ENCODE data around the gene CACNG7.

The CACNG7 gene

GRCh38 chr19:53879140-53880081, 29.7 kb upstream of the CACNG7 start:
- DNase-seq (ENCODE audit: low read depth), result peak; percentile 56

GRCh38 chr19:53880711-53881481, 28.2 kb upstream of the CACNG7 start:
- DNase-seq (ENCODE audit: low read depth), result no peak

DNA sequence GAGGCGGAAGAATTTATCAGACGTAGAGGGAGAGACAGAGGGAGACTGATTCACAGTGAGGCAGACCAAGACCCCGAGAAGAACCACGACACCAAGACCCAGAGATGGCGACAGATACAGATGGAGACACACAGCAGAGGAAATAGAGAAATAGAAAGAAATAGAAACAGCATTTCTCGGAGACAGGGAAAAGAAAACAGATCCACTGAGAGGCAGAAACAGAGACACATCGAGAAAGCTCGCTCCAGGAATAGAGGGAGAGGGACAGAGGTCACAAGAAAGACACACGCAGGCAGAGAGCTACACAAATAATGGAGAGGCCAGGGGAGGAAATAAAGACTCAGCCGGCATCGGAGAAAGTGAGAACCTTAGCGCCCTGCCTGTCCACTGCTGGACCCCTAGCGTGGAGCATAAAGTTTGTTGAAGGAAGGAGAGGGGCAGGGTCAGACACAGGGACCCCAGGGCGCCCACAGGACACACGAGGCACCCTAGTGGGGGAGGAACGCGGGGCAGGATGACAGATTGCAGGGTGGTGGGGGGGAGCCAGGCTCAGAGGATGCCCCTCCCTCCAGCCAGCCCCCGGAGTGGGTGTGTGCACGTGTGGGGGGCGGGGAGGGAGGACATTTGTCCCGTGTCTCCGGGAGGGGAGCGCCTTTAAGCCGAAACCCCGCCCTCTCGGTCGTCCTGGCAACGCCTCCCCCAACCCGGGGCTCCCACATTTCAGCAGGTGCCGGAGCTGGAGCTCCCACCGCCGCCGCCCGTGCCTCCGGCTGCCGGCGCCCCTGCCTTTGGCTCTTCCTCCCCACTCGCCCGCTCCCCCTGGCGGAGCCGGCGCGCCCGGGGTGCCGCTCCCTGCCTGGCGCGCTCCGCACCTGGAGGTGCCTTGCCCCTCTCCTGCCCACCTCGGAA, 27.3 kb upstream of the CACNG7 start, which contains the start of gene PRKCG:
Gene PRKCG, plus strand, starts transcription at position 716 of the 909 bp plus-strand sequence. CDS start 298 bp downstream, outside the sequence.
- peak; percentile 37 for DNase-seq (ENCODE audit: low read depth)

DNA sequence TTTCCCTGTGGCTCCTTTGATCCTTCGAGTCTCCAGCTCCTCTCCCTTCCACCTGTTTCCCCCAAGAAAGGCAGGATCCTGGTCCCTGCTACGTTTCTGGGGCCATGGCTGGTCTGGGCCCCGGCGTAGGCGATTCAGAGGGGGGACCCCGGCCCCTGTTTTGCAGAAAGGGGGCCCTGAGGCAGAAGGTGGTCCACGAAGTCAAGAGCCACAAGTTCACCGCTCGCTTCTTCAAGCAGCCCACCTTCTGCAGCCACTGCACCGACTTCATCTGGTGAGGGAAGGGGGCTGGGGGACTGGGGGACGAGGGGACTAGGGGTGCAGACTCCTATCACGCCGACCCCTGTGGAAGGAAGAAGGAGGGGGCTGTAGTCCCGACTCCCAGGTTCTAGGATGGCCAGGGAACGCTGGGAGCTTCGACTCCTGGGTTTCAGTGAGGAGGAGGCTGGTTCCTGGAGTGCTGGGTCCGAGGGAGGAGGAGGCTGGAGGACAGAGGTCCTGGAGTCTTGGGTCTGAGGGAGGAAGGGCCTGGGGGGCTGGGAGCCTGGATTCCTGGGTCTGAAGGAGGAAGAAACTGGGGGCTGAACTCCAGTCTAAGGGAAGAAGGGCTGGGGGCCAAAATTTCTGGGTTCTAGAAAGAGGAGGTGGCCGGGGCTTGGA, 26.6 kb upstream of the CACNG7 start:
- no peak for DNase-seq (ENCODE audit: low read depth)

DNA sequence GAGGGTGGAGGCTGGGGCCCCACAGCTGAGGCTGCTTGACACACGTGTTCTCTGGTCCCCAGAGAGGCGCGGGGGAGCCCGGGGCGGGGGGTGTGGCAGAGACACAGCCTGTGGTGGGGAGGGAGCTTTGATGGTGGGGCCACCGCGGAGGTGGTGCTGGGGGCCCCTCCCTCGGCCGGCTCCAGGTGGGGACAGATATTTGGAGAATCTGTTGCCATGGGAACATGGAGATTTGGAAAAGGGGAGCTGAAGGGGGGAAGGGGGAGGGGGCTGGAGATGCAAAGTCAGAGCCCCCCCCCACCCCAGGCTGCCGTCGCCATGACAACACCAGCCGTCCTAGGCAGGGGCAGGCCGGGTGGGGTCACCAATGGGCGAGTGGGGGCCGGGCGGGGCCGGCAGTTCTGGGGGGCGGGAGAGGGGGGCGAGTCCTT, 25.8 kb upstream of the CACNG7 start:
- DNase-seq (ENCODE audit: low read depth), result no peak

GRCh38 chr19:53883741-53884140, 25.3 kb upstream of the CACNG7 start:
- DNase-seq (ENCODE audit: low read depth), result no peak

DNA sequence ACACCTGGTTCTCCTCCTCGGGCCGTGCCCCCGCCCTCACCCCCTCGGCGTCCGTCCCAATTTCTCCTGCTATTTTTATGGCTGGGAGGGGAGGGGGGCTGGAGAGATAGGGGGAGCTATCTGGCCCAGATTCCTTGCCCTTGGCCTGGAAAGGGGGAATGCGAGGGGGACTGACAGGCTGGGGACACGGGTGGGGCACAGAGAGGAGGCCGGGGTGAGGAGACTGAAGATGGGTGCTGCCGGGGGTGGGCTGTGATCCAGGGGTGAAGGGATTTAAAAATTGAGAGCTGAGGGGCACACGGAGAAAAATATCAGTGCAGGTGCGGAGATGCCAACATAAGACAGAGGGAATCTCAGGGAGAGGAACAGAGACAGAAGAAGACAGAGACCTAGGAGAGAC, 24.8 kb upstream of the CACNG7 start:
- DNase-seq (ENCODE audit: low read depth), result no peak

DNA sequence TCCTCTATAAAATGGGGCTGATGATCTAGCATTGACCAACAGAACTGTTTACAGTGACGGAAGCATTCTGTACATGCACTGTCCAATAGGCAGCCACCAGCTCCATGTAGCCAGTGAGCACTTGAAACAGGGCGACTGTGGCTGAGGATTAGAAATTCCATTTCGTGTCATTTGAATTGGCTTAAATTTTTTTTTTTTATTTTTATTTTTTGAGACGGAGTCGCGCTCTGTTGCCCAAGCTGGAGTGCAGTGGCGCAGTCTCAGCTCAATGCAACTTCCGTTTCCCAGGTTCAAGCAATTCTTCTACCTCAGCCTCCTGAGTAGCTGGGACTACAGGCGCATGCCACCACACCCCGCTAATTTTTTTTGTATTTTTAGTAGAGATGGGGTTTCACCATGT, 24.0 kb upstream of the CACNG7 start:
- no peak for DNase-seq (ENCODE audit: low read depth)

GRCh38 chr19:53892301-53892980, 16.6 kb upstream of the CACNG7 start:
- DNase-seq (ENCODE audit: low read depth), result no peak

DNA sequence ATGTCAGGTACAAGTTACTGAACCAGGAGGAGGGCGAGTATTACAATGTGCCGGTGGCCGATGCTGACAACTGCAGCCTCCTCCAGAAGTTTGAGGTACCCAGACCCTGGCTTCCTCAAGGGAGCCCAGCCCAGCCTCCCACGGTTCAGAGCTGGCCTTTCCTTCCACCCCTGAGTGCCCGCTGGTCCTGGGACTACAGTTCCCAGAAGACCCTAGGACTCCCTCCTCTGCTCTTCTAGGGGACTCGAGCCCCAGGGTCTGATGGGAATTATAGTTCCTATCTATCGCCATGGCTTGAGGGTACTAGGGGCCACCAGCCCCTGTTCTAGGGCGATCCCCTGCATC, 16.1 kb upstream of the CACNG7 start:
- no peak for DNase-seq (ENCODE audit: low read depth)

GRCh38 chr19:53894707-53895106, 14.4 kb upstream of the CACNG7 start:
- no peak for DNase-seq (ENCODE audit: low read depth)

DNA sequence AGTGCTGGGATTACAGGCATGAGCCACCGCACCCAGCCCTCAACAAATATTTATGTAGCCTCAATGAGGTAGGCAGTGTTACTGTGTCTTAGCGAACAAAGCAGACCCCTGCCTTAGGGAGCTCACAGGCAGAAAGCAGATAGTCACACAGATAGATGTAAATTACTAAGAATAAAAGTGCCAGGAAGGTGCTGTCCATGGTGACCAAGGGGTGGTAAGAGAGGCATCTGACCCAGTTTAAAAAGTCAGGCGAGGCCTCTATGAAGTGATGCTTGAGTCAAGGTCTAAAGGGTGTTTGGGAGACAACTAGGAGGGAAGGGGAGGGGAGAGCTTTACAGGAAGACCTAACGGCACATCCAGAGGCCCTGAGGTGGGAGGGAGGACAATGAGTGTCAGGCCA, 12.4 kb upstream of the CACNG7 start:
- no peak for DNase-seq (ENCODE audit: low read depth)

DNA sequence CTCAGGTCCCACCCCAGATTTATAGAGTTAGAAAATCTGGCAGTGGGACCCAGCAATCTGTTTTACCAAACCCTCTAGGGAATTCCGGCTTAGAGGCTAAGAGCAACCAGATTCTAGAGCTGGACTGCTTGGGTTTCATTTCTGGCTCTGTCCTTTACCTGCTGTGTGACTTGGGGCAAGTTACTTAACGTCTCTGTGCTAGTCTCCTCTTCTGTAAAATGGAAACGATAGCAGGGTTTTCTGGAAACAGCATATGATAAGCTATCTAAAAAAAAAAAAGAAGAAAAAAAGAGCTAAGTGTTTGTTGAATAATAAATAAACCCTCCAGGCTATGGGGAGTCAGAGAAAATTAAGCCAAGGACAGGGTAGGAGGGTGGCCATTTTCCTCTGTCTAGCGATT, 11.6 kb upstream of the CACNG7 start:
- no peak for DNase-seq (ENCODE audit: low read depth)

- no peak for DNase-seq (ENCODE audit: low read depth)
These were observed 10.9 kb upstream of the CACNG7 start for GRCh38 chr19:53898166-53898565.

DNA sequence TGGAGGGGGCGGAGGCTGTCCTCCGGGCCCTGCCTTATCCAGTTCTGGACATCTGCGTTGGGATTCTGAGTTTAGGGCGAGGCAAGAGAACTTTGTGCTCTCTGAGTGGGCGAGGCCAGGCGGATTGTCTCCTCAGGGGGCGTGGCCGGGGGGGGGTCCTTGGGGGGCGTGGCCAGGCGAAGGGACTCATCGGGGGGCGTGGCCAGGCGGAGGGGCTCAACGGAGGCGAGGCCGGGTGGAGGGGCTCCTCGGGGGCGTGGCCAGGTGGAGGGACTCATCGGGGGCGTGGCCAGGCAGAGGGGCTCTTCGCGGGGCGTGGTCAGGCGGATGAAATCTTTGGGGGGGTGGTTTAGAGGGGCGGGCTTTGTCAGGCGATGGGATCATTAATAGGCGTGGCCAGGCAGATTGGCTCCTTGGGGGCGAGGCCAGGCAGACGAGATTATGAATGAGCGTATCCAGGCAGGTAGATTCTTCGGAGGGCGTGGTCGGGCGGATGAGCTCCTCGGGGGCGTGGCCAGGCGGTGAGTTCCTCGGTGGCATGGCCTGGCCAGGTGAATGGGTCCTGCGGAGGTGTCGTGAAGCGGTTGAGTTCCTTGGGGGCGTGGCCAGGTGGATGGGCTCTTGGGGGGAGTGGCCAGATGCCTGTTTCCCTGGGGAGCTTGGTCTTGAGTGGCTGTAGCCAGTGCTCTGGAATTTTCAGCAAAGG, 10.3 kb upstream of the CACNG7 start:
- DNase-seq (ENCODE audit: low read depth), result no peak

GRCh38 chr19:53900191-53900860, 8.8 kb upstream of the CACNG7 start:
- no peak for DNase-seq (ENCODE audit: low read depth)

DNA sequence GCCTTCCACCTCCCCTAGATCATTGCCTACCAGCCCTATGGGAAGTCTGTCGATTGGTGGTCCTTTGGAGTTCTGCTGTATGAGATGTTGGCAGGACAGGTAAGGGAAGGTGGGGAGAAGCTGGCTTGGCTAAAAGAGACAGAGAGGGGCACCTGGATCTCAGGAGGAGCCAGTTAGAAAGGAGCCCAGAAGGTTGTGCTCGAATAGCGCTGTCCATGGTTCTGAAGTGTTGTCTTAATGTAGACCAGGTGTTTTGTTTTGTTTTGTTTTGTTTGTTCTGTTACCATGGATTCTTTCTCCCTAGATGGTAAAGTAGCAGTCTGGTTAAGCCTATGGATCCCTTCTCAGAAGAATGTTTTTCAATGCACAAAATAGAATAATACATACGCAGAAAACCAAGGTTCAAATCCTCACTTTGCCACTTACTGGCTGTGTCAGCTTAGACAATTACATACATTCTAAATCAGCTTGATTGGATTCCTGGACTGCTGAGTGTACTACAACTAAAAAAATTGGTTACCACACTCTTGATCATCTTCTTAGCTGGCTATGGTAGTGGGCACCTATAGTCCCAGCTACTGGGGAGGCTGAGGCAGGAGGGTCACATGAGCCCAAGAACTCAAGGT, 5.9 kb upstream of the CACNG7 start:
- peak; percentile 24 for DNase-seq (ENCODE audit: low read depth)

DNA sequence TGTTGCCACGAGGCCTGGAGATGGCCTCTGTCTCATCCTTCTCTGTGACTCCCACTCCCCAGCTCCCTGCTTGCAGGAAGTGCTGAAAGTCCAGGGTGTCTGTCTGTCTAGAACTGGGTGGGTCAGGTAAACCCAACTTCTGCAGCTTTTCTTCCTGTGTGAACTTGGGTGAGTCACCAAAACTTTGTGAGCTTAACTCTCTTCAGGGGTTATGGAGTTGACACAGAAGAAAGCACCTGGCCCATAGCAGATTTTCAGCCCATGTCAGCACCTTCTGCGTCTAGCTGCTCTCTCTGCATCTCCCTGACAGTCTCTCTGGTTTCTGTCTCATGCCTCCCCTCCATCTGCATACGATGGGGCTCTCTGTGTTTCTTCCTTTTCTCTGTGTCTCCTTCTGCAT, 4.2 kb upstream of the CACNG7 start:
- DNase-seq (ENCODE audit: low read depth), result no peak

DNA sequence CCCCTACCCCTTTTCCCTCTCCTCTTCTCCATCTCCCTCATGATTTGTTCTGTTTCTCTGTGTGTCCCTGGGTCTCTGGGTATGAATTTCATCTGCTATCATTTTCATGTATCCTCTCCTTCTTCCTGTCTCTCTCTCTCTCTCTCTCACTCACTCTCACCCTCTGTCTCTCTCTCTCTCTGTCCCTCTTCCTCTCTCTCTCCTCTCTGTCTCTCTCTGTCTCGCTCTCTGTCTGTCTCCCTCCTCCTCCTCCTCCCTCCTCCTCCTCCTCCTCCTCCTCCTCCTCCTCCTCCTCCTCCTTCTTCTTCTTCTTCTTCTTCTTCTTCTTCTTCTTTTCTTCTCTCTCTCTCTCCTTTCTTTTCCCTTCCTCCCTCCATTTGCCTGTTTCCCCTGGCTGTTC, 3.3 kb upstream of the CACNG7 start:
- no peak for DNase-seq (ENCODE audit: low read depth)

All from stimulated activated CD8-positive, alpha-beta memory T cell treated with anti-CD3 and anti-CD28 coated beads, Interleukin-12 subunit alpha, Interleukin-12 subunit beta, amount 100 ng/mL, for 1 hour (primary cell).